ENCODE results near the gene IER5L. TPM values are rescaled to one million over a fixed set of nuclear protein-coding genes. Genes with fewer than 3 reads are reported as not detected.
"Not testable (repeated sequence)": the region's sequence is repeated elsewhere in the genome, so short reads cannot be mapped to it uniquely, and the experiment has no call there.

IER5L gene
- total and polyA plus RNA-seq, 2 experiments from 2014 or later, result 4.3 to 81.7 TPM

DNA sequence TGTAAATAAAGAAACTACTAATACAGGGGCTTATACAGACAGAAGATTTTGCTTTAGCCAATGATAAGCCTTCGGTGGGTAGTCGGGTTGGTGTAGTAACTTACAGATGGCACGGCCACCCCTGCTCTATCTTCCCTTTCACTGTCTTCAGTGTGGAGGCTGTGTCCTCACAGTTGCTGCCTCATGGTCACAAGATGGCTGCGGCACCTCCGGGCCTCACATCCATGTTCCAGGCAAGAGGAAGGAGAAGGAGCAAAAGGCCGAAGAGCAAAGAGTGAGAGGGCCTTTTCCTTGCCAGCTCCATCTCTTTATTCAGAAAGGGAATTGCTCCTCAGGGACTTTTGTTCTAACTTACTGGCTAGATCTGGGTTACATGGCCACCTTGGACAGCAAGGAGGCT, 22.2 kb upstream of the IER5L start:
- Histone ChIP-seq H2AFZ (no peak overlapping the region), H3F3A (ENCODE audit: insufficient read depth) (0 out of 2 replicates have a peak, but pooled peaks cover 7% of the 10 kb centered on the region), H3K79me2 (ENCODE audit: insufficient read depth) (no peaks in the 10 kb centered on the region), H4K20me1 (ENCODE audit: insufficient read depth) (no peaks in the 10 kb centered on the region), H3K27me3 (replicated peaks; ENCODE audit: insufficient read depth) (no peaks in the 10 kb centered on the region), H3K36me3 (ENCODE audit: low read depth) (no peaks in the 10 kb centered on the region), H3K4me1 (ENCODE audit: insufficient read depth) (peaks cover 8% of the 10 kb centered on the region), H3K4me2 (ENCODE audit: unreplicated experiment) (no peak overlapping the region), H3K4me3 (no peak overlapping the region), H3K27ac (no peak overlapping the region), H3K9ac (no peak overlapping the region), H3K9me2 (ENCODE audit: insufficient read depth) (no peaks in the 10 kb centered on the region), H3K9me3 (ENCODE audit: low read depth) (no peaks in the 10 kb centered on the region)
- in situ Hi-C loops (cut with MboI), result no loop called here
- no peak for TF ChIP-seq EZH2phosphoT487 (IDR thresholded peaks at IDR 0.05; ENCODE audit: insufficient read depth, low read depth)
- no peak for TF ChIP-seq EZH2 (IDR thresholded peaks at IDR 0.05; ENCODE audit: insufficient read depth, poor library complexity, severe bottlenecking)
- no peak for DNase-seq
- WGBS, 2 experiments (ENCODE audit: low coverage in 1 of 2, low lambda C conversion rate in 2 of 2, missing lambda C conversion rate in 2 of 2), result 96 to 97% methylated on average over 6 of the region's 6 CpGs

DNA sequence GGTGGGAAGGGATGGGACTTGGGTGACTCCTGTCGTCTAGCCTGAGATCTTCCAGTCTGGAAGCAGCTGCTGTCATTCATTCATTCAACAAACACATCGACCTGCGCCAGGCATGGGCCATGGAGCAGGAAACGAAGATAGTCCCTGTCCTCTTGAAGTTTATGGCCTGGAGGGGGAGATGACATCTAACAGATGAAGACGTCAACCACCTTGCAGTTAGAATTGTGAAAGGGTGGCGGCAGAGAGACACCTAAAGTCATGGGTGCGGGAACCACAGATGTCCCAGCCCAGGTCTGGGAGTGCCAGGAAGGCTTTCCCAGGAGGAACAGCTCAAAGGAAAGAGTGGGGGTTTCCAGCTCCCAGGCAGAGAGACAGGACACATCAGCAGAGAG, 21.0 kb upstream of the IER5L start:
- in situ Hi-C loops (cut with MboI), result no loop called here
- H3K4me2 ChIP-seq (ENCODE audit: unreplicated experiment), result no peak overlapping the region
- H3K36me3 ChIP-seq (ENCODE audit: low read depth), result no peaks in the 10 kb centered on the region
- no peaks in the 10 kb centered on the region for H3K79me2 ChIP-seq (ENCODE audit: insufficient read depth)
- peaks cover 8% of the 10 kb centered on the region for H3K4me1 ChIP-seq (ENCODE audit: insufficient read depth)
- H3K4me3 ChIP-seq, result no peak overlapping the region
- H3K9me2 ChIP-seq (ENCODE audit: insufficient read depth), result no peaks in the 10 kb centered on the region
- H2AFZ ChIP-seq, result no peak overlapping the region
- H3K9ac ChIP-seq, result peak overlapping the region; percentile 77; the same call in 1 of the 2 replicates
- 64 to 73% methylated on average over 7 of the region's 7 CpGs for WGBS, 2 experiments (ENCODE audit: low coverage in 1 of 2, low lambda C conversion rate in 2 of 2, missing lambda C conversion rate in 2 of 2)
- no peak for TF ChIP-seq EZH2 (IDR thresholded peaks at IDR 0.05; ENCODE audit: insufficient read depth, poor library complexity, severe bottlenecking)
- TF ChIP-seq EZH2phosphoT487 (IDR thresholded peaks at IDR 0.05; ENCODE audit: insufficient read depth, low read depth), result no peak
- no peak overlapping the region for H3K27ac ChIP-seq
- DNase-seq, result no peak
- H3F3A ChIP-seq (ENCODE audit: insufficient read depth), result 0 out of 2 replicates have a peak, but pooled peaks cover 7% of the 10 kb centered on the region
- no peaks in the 10 kb centered on the region for H3K27me3 ChIP-seq (replicated peaks; ENCODE audit: insufficient read depth)
- no peaks in the 10 kb centered on the region for H3K9me3 ChIP-seq (ENCODE audit: low read depth)
- H4K20me1 ChIP-seq (ENCODE audit: insufficient read depth), result no peaks in the 10 kb centered on the region

DNA sequence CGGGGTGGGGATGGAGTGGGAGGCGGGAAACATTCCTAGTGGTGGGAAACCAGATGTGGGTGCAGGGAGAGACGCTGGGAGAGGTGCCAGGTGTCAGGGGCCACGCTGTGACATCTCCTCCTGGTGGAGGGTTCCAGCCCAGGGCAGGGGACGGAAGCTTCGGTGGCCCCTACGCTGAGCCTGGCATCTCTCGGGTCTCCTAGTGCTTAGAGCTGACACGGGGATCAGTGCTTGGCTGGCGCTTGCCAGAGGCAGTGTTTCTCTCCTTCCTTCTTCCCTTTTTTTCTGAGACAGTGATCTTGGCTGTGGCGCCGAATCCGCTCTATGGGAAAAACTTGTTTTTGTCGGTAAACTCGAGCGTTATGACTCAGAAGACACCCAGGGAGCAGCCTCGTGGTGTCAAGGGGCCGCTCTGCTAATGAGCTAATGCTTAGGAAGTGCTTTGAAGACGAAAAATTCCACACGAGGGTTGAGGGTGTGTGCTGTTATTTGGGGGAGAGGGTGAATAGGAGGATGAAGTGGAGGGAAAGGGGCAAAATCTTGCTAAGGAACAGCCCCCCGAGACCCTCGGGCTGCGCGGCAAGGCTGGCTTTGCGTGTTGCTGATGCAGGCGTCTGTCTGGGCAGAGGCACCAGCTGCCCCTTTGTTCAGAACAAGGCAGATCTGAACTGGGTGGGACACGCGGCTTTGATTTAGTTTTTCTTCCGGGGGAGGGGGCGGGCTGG, 20.4 kb upstream of the IER5L start:
- in situ Hi-C loops (cut with MboI), result no loop called here
- 6% methylated on average over 30 of the region's 30 CpGs for WGBS, 2 experiments (ENCODE audit: low coverage in 1 of 2, low lambda C conversion rate in 2 of 2, missing lambda C conversion rate in 2 of 2)
- H3K27ac ChIP-seq, result peak overlapping the region; percentile 77

DNA sequence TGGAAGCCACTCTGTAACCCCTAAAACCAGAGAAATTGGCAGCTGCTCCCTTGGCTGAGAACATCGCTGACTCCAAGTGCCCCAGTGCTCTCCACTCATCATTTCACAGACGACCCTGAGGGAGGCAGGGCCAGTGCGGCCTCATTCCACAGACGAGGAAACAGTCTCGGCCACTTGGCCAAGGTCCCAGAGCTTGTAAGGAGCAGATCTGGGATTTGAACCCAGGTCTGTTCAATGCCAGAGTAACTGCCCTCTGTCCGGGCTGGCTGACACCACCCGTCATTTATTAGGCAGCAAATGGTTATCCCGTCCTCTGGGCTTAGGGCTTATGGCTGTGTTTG, 19.9 kb upstream of the IER5L start:
- Histone ChIP-seq H4K20me1 (ENCODE audit: insufficient read depth) (no peaks in the 10 kb centered on the region), H3K4me3 (peak overlapping the region; percentile 59), H3K79me2 (ENCODE audit: insufficient read depth) (no peaks in the 10 kb centered on the region), H3K4me2 (ENCODE audit: unreplicated experiment) (peak overlapping the region; percentile 78), H3K9me2 (ENCODE audit: insufficient read depth) (no peaks in the 10 kb centered on the region), H3K9me3 (ENCODE audit: low read depth) (no peaks in the 10 kb centered on the region), H3K4me1 (ENCODE audit: insufficient read depth) (peaks cover 8% of the 10 kb centered on the region), H3K27me3 (replicated peaks; ENCODE audit: insufficient read depth) (no peaks in the 10 kb centered on the region), H3K27ac (peak overlapping the region; percentile 77), H3K36me3 (ENCODE audit: low read depth) (no peaks in the 10 kb centered on the region), H3F3A (ENCODE audit: insufficient read depth) (0 out of 2 replicates have a peak, but pooled peaks cover 7% of the 10 kb centered on the region), H2AFZ (peak overlapping the region; percentile 84), H3K9ac (peak overlapping the region; percentile 77)
- no peak for DNase-seq
- TF ChIP-seq EZH2 (IDR thresholded peaks at IDR 0.05; ENCODE audit: insufficient read depth, poor library complexity, severe bottlenecking) (no peak), EZH2phosphoT487 (IDR thresholded peaks at IDR 0.05; ENCODE audit: insufficient read depth, low read depth) (no peak)
- in situ Hi-C loops (cut with MboI), result no loop called here
- 14 to 23% methylated on average over 8 of the region's 8 CpGs for WGBS, 2 experiments (ENCODE audit: low coverage in 1 of 2, low lambda C conversion rate in 2 of 2, missing lambda C conversion rate in 2 of 2)

More for the DNA sequence above, 20.4 kb upstream of the IER5L start:
- Histone ChIP-seq H3K4me2 (ENCODE audit: unreplicated experiment) (peak overlapping the region; percentile 78), H3K9ac (peak overlapping the region; percentile 77), H3K9me2 (ENCODE audit: insufficient read depth) (no peaks in the 10 kb centered on the region), H3K4me1 (ENCODE audit: insufficient read depth) (peaks cover 8% of the 10 kb centered on the region), H3F3A (ENCODE audit: insufficient read depth) (0 out of 2 replicates have a peak, but pooled peaks cover 7% of the 10 kb centered on the region), H2AFZ (peak overlapping the region; percentile 84), H4K20me1 (ENCODE audit: insufficient read depth) (no peaks in the 10 kb centered on the region), H3K4me3 (peak overlapping the region; percentile 59), H3K36me3 (ENCODE audit: low read depth) (no peaks in the 10 kb centered on the region), H3K9me3 (ENCODE audit: low read depth) (no peaks in the 10 kb centered on the region), H3K27me3 (replicated peaks; ENCODE audit: insufficient read depth) (no peaks in the 10 kb centered on the region), H3K79me2 (ENCODE audit: insufficient read depth) (no peaks in the 10 kb centered on the region)
- DNase-seq, result peak; percentile 94
- no peak for TF ChIP-seq EZH2 (IDR thresholded peaks at IDR 0.05; ENCODE audit: insufficient read depth, poor library complexity, severe bottlenecking)
- TF ChIP-seq EZH2phosphoT487 (IDR thresholded peaks at IDR 0.05; ENCODE audit: insufficient read depth, low read depth), result no peak

DNA sequence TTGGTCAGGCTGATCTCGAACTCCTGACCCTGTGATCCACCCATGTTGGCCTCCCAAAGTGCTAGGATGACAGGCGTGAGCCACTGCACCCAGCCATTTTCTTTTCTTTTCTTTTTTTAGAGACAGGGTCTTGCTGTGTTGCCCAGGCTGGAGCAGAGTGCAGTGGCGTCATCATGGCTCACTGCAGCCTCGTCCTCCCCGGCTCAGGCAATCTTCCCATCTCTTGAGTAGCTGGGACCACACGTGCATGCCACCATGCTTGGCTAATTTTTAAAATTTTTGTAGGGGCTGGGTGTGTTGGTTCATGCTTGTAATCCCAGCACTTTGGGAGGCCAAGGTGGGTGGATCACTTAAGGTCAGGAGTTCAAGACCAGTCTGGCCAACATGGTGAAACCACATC, 19.0 kb upstream of the IER5L start:
- DNase-seq; H2AFZ ChIP-seq; H3K9me2 ChIP-seq (ENCODE audit: insufficient read depth); H3K79me2 ChIP-seq (ENCODE audit: insufficient read depth); H3K27ac ChIP-seq; H3K4me1 ChIP-seq (ENCODE audit: insufficient read depth); H4K20me1 ChIP-seq (ENCODE audit: insufficient read depth); in situ Hi-C loops (cut with MboI); H3K9ac ChIP-seq; H3K4me2 ChIP-seq (ENCODE audit: unreplicated experiment); H3K4me3 ChIP-seq; H3K27me3 ChIP-seq (replicated peaks; ENCODE audit: insufficient read depth); H3K36me3 ChIP-seq (ENCODE audit: low read depth); H3K9me3 ChIP-seq (ENCODE audit: low read depth); H3F3A ChIP-seq (ENCODE audit: insufficient read depth): not testable (repeated sequence)
- WGBS, 2 experiments (ENCODE audit: low coverage in 1 of 2, low lambda C conversion rate in 2 of 2, missing lambda C conversion rate in 2 of 2), result 96 to 97% methylated on average over 6 of the region's 6 CpGs

Measured in GM23248 (cell line).